Spleen (tissue), 11 donors: ENCODE results near the gene SLC16A8. TPM values are rescaled to one million over a fixed set of nuclear protein-coding genes. Genes with fewer than 3 reads are reported as not detected.
A peak's percentile ranks its signal among the peaks of the same experiment; 100 is the strongest.

ENCODE experiments used
- DNase-seq: peaks from one replicate; pipeline ENCODE4 v3.0.0-alpha.2; 2020
- H3K27ac ChIP-seq, 8 donors: fragments of 200-600 bp; sonication (generic) in 7 of 8; 1 replicate in 4 of 8; 2 replicates in 4 of 8; pipeline versions ENCODE4 v1.5.0 to v1.8.0; 2016 to 2021; ENCODE audit warnings: inconsistent platforms in 4 of 8, mild to moderate bottlenecking in 4 of 8, moderate library complexity in 1 of 8
- H3K27me3 ChIP-seq, 7 donors: fragments of 200-600 bp; sonication (generic) in 6 of 7; replicated peaks in 1 of 7; 1 replicate in 4 of 7; 2 replicates in 3 of 7; pipeline versions ENCODE4 v1.5.0 to v1.8.0; 2016 to 2021; ENCODE audit warnings: inconsistent platforms in 3 of 7, mild to moderate bottlenecking in 1 of 7
- H3K36me3 ChIP-seq, 6 donors: fragments of 200-600 bp; sonication (generic) in 5 of 6; 1 replicate in 4 of 6; 2 replicates in 2 of 6; pipeline versions ENCODE4 v1.5.0 to v1.8.0; 2016 to 2021; ENCODE audit warnings: inconsistent platforms in 2 of 6
- H3K4me1 ChIP-seq, 6 donors: fragments of 200-600 bp; sonication (generic) in 5 of 6; 1 replicate in 3 of 6; 2 replicates in 3 of 6; pipeline versions ENCODE4 v1.5.0 to v1.8.0; 2016 to 2021; ENCODE audit warnings: inconsistent platforms in 3 of 6
- H3K4me3 ChIP-seq, 8 donors: fragments of 200-600 bp; sonication (generic) in 7 of 8; 1 replicate in 4 of 8; 2 replicates in 4 of 8; pipeline versions ENCODE4 v1.5.0 to v1.8.0; 2016 to 2021; ENCODE audit warnings: inconsistent platforms in 4 of 8, mild to moderate bottlenecking in 4 of 8, moderate library complexity in 2 of 8
- H3K9me3 ChIP-seq, 8 donors: fragments of 200-600 bp; sonication (generic) in 7 of 8; 1 replicate in 4 of 8; 2 replicates in 4 of 8; pipeline versions ENCODE4 v1.5.0 to v1.8.0; 2016 to 2021; ENCODE audit warnings: inconsistent platforms in 4 of 8
- POLR2A ChIP-seq, 3 donors: fragments of 450-650 bp; IDR thresholded peaks; one replicate each; pipeline ENCODE4 v1.5.1; 2017; ENCODE audit warnings: antibody characterized with exemption in 3 of 3, mild to moderate bottlenecking in 1 of 3
- POLR2AphosphoS5 ChIP-seq, 3 donors: sonication (generic); formaldehyde crosslinking; IDR thresholded peaks; one replicate each; pipeline ENCODE4 v1.5.1; 2017; ENCODE audit warnings: antibody characterized with exemption in 3 of 3
- WGBS, 5 donors: extraction: QIAGEN DNeasy Blood & Tissue Kit in 3 of 5; methylation state at CpG; one replicate each; pipeline versions ENCODE4 v1.1.5 to v1.1.7; 2013 to 2018; 5-methylcytosine and 5-hydroxymethylcytosine counted together
- intact Hi-C: fragments of 100-400 bp; cut with DNase I; formaldehyde crosslinking; loops from one replicate; pipeline ENCODE4 v1.15.0; 2023; ENCODE audit warnings: low total_unique reads
- polyA plus RNA-seq, 3 donors: library from polyadenylated mRNA; stranded (reverse); fragments of 200-250 nt; gene quantifications; one replicate each; pipeline ENCODE4 v1.2.1, GENCODE V29; 2013
- total RNA-seq, 7 donors: library from RNA; depleted of rRNA in 3 of 7; stranded (reverse); fragments of >200 nt in 3 of 7; fragmentation: NEBNext Ultra II Directional in 4 of 7; extraction: Animal tissue kit (Norgen Biotek cat#: 25700) in 4 of 7; gene quantifications; one replicate each; pipeline versions ENCODE4 v1.1.0 to v1.2.1, GENCODE V29; 2016 to 2021
- TF ChIP-seq, protein P1 (sequence below), 11 experiments: fragments of 200-600 bp in 7 of 11; fragments of 450-650 bp in 4 of 11; sonication (generic) in 4 of 11; IDR thresholded peaks in 8 of 11; conservative IDR thresholded peaks in 3 of 11; 1 replicate in 7 of 11; 2 replicates in 4 of 11; pipeline versions ENCODE4 v1.4.0 to v1.8.0; 2016 to 2021; ENCODE audit warnings: antibody characterized with exemption in 11 of 11, inconsistent platforms in 4 of 11, mild to moderate bottlenecking in 1 of 11
- donor health status: healthy with polysubstance abuse.
- donor health status: DM: no; HTN: no; CAD: no; lungs with moderate emphysema.
- donor health status: DM: no; HTN: no; CAD: no.
- donor health status: Bipolar disorder and iron deficiency.
- donor health status: healthy.
- donor health status: DM: no; HTN: no; CAD: no.
- donor health status: DM: yes; HTN: yes; CAD: no.

SLC16A8 gene
- total and polyA plus RNA-seq, 10 donors = 0.22 to 1.2 (median 0.68) TPM; not detected in 4

DNA sequence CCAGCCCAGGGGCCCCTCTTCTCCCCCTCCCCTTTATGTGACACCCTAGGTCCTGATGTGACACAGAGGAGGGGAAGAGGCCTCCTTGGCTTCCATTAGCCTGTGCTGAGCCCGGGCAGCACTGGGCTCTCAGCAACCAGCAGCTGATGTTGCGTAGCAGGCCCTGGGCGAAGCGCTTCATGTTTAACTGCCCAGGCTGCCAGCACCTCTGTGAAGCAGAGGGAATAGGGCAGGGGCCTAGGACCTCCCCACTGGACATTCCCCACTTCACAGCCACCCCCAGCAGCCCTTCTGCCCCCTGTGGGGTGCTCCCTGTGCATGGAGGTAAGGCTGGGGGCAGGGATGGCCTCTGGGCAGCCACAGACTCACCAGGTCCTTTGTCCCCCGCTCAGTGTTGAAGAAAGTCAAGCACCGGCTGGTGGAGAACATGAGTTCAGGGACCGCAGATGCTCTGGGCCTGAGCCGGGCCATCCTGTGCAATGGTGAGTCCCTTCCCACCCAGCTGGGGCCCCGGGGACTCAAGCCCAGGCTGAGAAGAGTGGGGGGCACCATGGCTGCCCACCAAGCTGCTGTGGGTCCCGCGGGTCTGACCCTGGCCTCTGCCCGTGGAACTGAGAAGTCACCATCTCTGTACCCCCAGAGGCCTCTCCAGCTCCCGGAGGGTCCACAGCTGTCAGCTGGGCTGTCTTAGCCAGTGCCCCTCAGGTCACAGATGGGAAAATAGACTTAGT lies 15.2 kb downstream of the SLC16A8 start:
- DNase-seq = no peak
- H3K4me1 ChIP-seq = peaks cover 0 to 2% (median 0%) of the 10 kb centered on the region in 6 donors
- intact Hi-C loops = loop anchor here (10.0 kb wide), 1 partner anchor 166 kb away; no protein-coding TSS in a partner anchor

GRCh38 chr22:38067761-38068360 lies 16.1 kb downstream of the SLC16A8 start:
- intact Hi-C loops = loop anchor here (10.0 kb wide), 1 partner anchor 167 kb away; no protein-coding TSS in a partner anchor
- Histone ChIP-seq H3K27me3 (no peaks in the 10 kb centered on the region), H3K36me3 (peaks cover 0 to 100% (median 75%) of the 10 kb centered on the region in 6 donors), H3K4me1 (peaks cover 0 to 11% (median 5%) of the 10 kb centered on the region in 6 donors), H3K27ac (no peak overlapping the region), H3K4me3 (no peak overlapping the region), H3K9me3 (no peaks in the 10 kb centered on the region)
- TF ChIP-seq POLR2AphosphoS5 (IDR thresholded peaks at IDR 0.05) (peak in 1 of 3 donors; percentile 37), POLR2A (IDR thresholded peaks at IDR 0.05) (no peak)
- TF ChIP-seq, protein P1, sequence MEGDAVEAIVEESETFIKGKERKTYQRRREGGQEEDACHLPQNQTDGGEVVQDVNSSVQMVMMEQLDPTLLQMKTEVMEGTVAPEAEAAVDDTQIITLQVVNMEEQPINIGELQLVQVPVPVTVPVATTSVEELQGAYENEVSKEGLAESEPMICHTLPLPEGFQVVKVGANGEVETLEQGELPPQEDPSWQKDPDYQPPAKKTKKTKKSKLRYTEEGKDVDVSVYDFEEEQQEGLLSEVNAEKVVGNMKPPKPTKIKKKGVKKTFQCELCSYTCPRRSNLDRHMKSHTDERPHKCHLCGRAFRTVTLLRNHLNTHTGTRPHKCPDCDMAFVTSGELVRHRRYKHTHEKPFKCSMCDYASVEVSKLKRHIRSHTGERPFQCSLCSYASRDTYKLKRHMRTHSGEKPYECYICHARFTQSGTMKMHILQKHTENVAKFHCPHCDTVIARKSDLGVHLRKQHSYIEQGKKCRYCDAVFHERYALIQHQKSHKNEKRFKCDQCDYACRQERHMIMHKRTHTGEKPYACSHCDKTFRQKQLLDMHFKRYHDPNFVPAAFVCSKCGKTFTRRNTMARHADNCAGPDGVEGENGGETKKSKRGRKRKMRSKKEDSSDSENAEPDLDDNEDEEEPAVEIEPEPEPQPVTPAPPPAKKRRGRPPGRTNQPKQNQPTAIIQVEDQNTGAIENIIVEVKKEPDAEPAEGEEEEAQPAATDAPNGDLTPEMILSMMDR (IDR thresholded peaks at IDR 0.05 in 8 of 11, conservative IDR thresholded peaks at IDR 0.05 in 3 of 11) = no peak
- 91 to 97% (median 95%) methylated on average over 8 to 13 of the region's 13 CpGs for WGBS, 5 donors
- DNase-seq = no peak

More for the DNA sequence above, 15.2 kb downstream of the SLC16A8 start:
- no peaks in the 10 kb centered on the region for H3K9me3 ChIP-seq
- TF ChIP-seq POLR2A (IDR thresholded peaks at IDR 0.05) = no peak
- TF ChIP-seq, protein P1 (IDR thresholded peaks at IDR 0.05 in 8 of 11, conservative IDR thresholded peaks at IDR 0.05 in 3 of 11) = no peak
- peak in 1 of 3 donors; percentile 24 for TF ChIP-seq POLR2AphosphoS5 (IDR thresholded peaks at IDR 0.05)
- WGBS, 5 donors = 90 to 96% (median 93%) methylated on average over 10 to 13 of the region's 13 CpGs
- no peak overlapping the region for H3K4me3 ChIP-seq
- H3K36me3 ChIP-seq = peaks cover 0 to 100% (median 83%) of the 10 kb centered on the region in 6 donors
- no peaks in the 10 kb centered on the region for H3K27me3 ChIP-seq
- no peak overlapping the region for H3K27ac ChIP-seq

GRCh38 chr22:38067028-38067415 lies 17.0 kb downstream of the SLC16A8 start:
- DNase-seq = no peak
- intact Hi-C loops = loop anchor here (10.0 kb wide), 1 partner anchor 168 kb away; no protein-coding TSS in a partner anchor
- Histone ChIP-seq H3K4me1 (peaks cover 0 to 20% (median 9%) of the 10 kb centered on the region in 6 donors), H3K36me3 (peaks cover 0 to 98% (median 66%) of the 10 kb centered on the region in 6 donors), H3K9me3 (no peaks in the 10 kb centered on the region), H3K27ac (no peak overlapping the region), H3K27me3 (no peaks in the 10 kb centered on the region), H3K4me3 (no peak overlapping the region)
- TF ChIP-seq POLR2A (IDR thresholded peaks at IDR 0.05) = no peak
- TF ChIP-seq, protein P1 (IDR thresholded peaks at IDR 0.05 in 8 of 11, conservative IDR thresholded peaks at IDR 0.05 in 3 of 11) = no peak
- no peak for TF ChIP-seq POLR2AphosphoS5 (IDR thresholded peaks at IDR 0.05)
- WGBS, 5 donors = 85 to 93% (median 86%) methylated on average over 8 of the region's 8 CpGs
